ENCODE data around the gene GPR35.
"Not testable (repeated sequence)": the region's sequence is repeated elsewhere in the genome, so short reads cannot be mapped to it uniquely, and the experiment has no call there.

Gene GPR35

DNA sequence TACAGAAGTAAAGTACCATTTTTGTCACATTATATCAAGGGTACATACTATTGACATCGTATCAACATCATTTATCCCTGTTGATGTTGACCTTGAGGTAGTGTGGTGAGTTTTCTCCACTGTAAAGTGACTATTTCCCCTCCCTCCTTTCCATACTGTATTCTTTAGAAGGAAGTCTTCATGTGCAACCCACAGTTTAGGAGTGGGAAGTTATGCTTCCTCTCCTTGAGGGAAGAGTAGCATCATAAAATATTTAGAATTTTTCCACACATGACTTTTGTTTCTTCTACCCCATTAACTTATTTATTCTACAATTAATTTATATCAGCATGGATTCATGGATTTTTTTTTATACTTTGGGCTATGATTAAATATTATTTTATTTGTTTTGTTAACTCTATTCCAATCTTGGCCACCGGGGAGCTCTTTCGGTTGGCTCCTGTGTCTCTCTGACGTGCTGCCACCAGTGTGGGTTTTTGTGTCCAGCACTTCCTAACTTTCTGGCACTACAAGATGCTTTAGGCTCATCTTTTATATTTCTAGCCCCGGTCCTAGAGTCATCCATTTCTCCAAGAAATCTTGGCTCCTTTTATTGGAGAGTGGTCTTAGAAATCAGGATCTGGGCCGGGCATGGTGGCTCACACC is 38.4 kb downstream of the GPR35 start:
- no peak for DNase-seq

DNA sequence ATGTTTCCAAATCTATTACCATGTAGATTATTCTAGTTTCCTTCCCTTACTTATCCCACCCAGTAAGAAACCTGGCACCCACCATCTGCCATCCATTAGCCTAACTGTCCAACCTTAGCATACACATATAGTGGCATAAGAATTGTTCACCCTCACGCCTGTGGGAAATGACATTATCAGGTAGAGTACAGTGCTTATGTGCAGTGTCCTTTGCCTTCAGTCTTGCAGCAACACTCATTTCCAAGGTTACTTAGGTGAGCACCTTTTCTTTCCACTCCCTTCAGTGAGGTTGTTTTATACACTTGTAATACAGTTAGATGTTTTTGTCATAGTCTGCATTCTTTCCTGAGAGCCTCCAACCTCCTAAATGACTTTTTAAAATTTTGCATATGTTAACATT is 39.3 kb downstream of the GPR35 start:
- no peak for DNase-seq

GRCh38 chr2:240670402-240670801 is 45.1 kb downstream of the GPR35 start:
- no peak for DNase-seq

DNA sequence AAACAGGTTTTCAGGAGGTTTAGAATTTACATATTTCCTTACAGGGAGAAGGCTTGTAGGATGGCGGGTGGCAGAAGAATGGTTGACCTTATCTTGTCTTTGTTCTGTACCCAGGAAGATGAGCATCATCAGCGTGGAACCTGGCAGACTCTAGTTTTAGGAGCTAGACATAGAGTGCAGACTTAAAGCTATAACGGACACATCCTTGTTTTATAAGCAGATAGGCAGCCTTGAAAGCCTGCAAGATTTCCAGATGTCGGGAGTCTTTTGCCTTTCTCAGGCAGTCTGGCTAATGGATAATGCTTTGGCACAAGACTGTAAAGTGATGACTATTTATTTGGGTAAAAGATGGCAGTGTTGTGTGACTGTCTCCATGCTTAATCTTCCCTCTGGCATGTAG is 45.7 kb downstream of the GPR35 start:
- DNase-seq, result no peak

DNA sequence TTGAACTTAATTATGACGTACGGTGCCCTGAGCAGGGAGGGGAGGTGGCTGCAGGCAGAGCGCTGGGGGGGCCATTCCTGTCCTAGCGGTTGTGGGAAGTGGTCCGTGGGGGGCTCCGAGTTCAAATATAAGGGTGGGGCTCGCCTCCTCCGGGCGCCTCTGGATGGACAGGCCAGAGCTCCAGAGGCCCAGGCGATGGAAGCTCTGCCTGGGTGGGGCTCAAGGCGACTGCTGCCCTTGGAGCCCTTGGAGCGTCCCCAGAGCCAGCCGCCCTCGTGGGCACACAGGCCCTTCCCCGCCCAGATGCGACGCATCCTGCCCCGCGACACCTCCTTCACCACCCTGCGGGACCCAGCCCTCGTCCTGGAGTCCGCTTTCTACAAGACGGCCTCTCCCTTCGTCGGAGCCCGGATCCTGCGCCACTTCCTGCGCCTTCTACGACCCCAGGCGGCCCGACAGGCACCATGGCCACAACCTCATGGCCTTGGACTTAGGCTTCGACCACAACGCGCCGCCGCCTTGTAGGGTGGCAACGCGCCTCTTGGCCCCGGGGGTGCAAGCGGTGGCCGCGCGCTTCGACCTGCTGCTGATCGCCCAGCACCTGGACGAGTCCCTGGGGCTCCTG is 46.9 kb downstream of the GPR35 start:
- DNase-seq, result no peak

GRCh38 chr2:240672701-240673190 is 47.5 kb downstream of the GPR35 start:
- DNase-seq, result no peak

- not testable (repeated sequence) for DNase-seq
Measured at GRCh38 chr2:240674461-240675184, 49.3 kb downstream of the GPR35 start.

DNA sequence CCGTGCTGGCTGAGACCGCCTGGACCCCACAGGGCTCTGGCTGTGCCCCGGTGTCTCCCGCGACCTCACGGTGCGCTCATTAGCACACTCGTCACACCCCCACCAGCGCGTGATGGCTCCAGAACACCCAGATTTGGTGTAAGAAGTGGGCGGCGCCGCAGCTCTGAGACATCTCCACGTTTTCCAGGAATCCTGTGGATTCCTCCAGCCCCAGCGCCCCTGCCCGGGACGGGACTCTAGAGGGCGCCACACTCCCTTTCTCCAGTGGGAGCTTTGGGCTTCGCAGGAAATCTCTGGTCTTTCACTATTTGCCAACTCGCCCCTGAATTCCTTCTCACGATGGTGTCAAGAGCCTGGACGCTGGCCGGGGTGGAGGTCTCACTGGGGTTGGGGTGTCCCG is 50.1 kb downstream of the GPR35 start:
- not testable (repeated sequence) for DNase-seq

DNA sequence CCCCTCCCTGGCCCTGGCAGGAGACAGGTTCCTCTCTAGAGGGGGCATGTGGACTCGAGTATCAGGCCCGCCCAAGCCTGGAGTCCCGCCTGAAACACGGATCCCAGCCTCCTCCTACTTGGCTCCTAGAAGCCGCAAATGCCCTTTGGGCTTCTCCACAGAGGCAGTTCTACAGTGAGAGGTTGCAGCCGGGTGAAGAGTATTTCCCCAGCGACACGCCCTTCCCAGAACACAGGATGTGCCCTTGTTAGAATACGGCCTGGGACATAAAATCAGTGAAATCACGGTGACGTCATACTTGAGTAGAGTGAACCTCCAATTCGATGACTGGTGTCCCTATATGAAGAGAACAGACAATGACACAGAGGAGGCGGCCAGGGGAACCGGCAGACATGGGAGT is 52.8 kb downstream of the GPR35 start:
- DNase-seq, result not testable (repeated sequence)

DNA sequence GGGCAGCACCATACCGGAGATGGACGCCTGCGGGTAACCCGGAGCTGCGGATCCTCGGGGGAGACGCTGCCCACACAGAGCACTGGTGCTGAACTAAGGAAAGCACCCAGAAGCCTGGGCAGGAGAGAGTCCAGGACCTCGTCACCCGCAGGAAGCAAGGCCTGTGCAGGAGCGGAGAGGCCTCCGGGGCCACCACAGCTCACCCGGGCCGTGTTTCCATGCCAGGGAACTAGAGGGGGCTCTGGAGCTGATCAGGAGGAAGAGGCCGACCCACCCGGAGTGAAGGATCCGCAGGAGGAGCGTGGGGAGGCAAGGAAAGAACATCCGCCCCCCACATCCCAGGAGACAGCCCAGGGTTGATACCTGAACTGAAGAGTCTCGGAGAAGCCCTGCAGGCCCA is 53.6 kb downstream of the GPR35 start:
- not testable (repeated sequence) for DNase-seq

DNA sequence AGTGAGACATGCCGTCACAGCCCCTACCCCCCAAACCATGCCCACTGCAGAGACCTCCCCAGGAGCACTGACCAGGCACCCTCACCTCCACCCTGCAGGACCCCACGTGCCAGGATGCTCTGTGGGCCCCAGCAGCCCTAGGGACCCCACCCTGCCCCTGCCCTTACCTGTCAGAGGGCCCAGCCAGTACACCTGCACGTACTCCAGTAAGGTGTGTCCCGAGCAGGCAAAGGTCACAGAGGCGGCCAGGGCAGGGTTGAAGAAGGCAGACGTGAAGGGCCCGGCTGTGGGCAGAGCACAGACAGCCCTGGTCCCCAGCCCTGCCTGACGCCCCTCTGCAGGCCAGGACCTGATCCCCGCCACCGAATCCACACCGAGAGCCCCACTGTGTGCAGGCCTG is 54.9 kb downstream of the GPR35 start:
- DNase-seq, result not testable (repeated sequence)
